Gastrocnemius medialis (tissue), 4 donors: Measurements from ENCODE around the gene SP3. TPM values are rescaled to one million over a fixed set of nuclear protein-coding genes. Genes with fewer than 3 reads are reported as not detected.

ENCODE experiments used
- ATAC-seq, 2 donors: fragments of 150-250 bp; one replicate each; pipeline ENCODE4 v1.9.1; 2016
- DNase-seq, 2 donors: peaks; one replicate each; pipeline ENCODE4 v3.0.0-alpha.2; 2019
- H3K27ac ChIP-seq, 4 donors: fragments of 200-600 bp; sonication (generic); 1 replicate in 1 of 4; 2 replicates in 3 of 4; pipeline ENCODE4 v1.5.1; 2016 to 2018; ENCODE audit warnings: mild to moderate bottlenecking in 2 of 4, moderate library complexity in 1 of 4
- H3K27me3 ChIP-seq, 3 donors: fragments of 200-600 bp; sonication (generic) in 2 of 3; 1 replicate in 1 of 3; 2 replicates in 2 of 3; pipeline versions ENCODE4 v1.5.1 to v1.6.0; 2016 to 2019; ENCODE audit warnings: mild to moderate bottlenecking in 1 of 3, moderate library complexity in 1 of 3
- H3K36me3 ChIP-seq, 2 donors: fragments of 200-600 bp; sonication (generic) in 1 of 2; one replicate each; pipeline ENCODE4 v1.5.1; 2017 to 2018
- H3K4me1 ChIP-seq, 2 donors: fragments of 200-600 bp; sonication (generic) in 1 of 2; one replicate each; pipeline ENCODE4 v1.5.1; 2016 to 2017; ENCODE audit warnings: mild to moderate bottlenecking in 2 of 2
- H3K4me3 ChIP-seq, 4 donors: fragments of 200-600 bp; sonication (generic) in 3 of 4; 1 replicate in 1 of 4; 2 replicates in 3 of 4; pipeline ENCODE4 v1.5.1; 2016 to 2019; ENCODE audit warnings: mild to moderate bottlenecking in 2 of 4
- H3K9me3 ChIP-seq, 3 donors: fragments of 200-600 bp; sonication (generic) in 2 of 3; 1 replicate in 1 of 3; 2 replicates in 2 of 3; pipeline ENCODE4 v1.5.1; 2016 to 2019
- POLR2A ChIP-seq, 2 donors: fragments of 450-650 bp; IDR thresholded peaks; one replicate each; pipeline ENCODE4 v1.6.1; 2017; ENCODE audit warnings: antibody characterized with exemption in 2 of 2, mild to moderate bottlenecking in 2 of 2, moderate library complexity in 2 of 2
- in situ Hi-C, 4 donors: fragments of 200-750 bp; cut with MboI; loops; one replicate each; pipeline versions ENCODE4 v1.15.0 to v1.8.0; 2017; ENCODE audit warnings: low sequenced_read_pairs in 4 of 4
- intact Hi-C: fragments of 100-400 bp; cut with DNase I; formaldehyde crosslinking; loops from one replicate; pipeline ENCODE4 v1.15.1; 2023; ENCODE audit warnings: low total_unique reads
- total RNA-seq, 4 donors: library from RNA; depleted of rRNA; stranded (reverse); fragments of >200 nt; gene quantifications; one replicate each; pipeline versions ENCODE4 v1.1.0 to v1.2.3, GENCODE V29; 2016
- TF ChIP-seq, protein P1 (sequence below), 5 experiments: fragments of 450-650 bp in 3 of 5; fragments of 200-600 bp in 2 of 5; sonication (generic) in 2 of 5; IDR thresholded peaks in 4 of 5; conservative IDR thresholded peaks in 1 of 5; 1 replicate in 4 of 5; 2 replicates in 1 of 5; pipeline ENCODE4 v1.5.1; 2016 to 2019; ENCODE audit warnings: antibody characterized with exemption in 5 of 5, mild to moderate bottlenecking in 3 of 5, moderate library complexity in 3 of 5

The SP3 gene
- total RNA-seq, 4 donors from 2014 or later: 47.9 to 68.9 (median 58.7) TPM

DNA sequence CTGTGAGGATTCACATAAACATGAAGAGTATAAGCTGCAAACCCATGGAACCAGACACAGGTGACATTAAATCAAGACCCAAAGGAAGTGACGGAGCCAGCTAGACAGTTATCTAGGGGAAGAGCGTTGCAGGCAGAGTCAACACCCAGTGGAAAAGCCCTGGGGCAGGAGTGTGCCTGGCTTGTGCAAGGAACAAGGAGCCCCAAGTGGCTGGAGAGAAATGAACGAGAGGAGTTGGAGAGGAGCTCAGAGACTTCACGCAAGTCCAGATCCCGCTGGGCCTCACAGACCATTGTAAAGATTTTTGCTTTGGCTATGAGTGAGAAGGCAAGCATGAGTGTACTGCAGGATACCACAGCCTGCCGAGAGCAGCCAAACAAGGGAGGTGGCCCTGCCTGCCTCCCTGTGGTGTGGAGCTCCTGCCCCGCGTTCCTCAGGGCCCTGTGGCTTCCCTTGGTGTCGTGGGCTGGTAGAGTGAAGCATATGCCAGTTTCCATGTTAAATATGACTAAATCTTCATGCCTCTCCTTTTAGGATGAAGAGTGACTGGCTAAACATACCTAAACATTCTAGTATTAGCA lies 88.2 kb downstream of the SP3 start:
- no peak for ATAC-seq
- no peaks in the 10 kb centered on the region for H3K9me3 ChIP-seq
- DNase-seq: no peak

DNA sequence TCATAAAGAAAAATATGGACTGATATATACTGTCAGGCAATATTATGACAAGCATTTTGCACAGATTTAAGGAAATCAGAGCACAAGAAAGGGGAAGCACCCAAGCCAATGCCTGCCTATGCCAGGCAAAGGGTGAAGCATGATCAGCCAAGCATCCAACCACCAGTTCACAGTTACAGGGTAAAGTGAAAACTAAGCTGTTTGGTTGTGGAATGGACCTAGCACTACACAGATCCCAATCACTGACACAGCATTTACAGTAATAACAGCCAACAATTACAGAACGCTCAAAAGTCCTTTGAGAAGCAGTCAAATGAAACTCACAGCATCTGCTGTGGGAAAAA lies 90.3 kb downstream of the SP3 start:
- Histone ChIP-seq H3K27me3 (no peaks in the 10 kb centered on the region), H3K4me1 (no peaks in the 10 kb centered on the region), H3K27ac (no peak overlapping the region), H3K36me3 (no peaks in the 10 kb centered on the region), H3K9me3 (no peaks in the 10 kb centered on the region), H3K4me3 (no peak overlapping the region)
- ATAC-seq (no peak), DNase-seq (no peak)
- in situ Hi-C loops (loop anchor here in 2 of 4 donors (25.0 kb wide), 2 partner anchors 162 to 463 kb away; no protein-coding TSS in a partner anchor), intact Hi-C loops (no loop called here)
- no peak for TF ChIP-seq POLR2A (IDR thresholded peaks at IDR 0.05)

More for the DNA sequence above, 88.2 kb downstream of the SP3 start:
- H3K36me3 ChIP-seq: no peaks in the 10 kb centered on the region
- in situ Hi-C loops: loop anchor here in 1 of 4 donors (25.0 kb wide), 1 partner anchor 160 kb away; no protein-coding TSS in a partner anchor
- no peak overlapping the region for H3K4me3 ChIP-seq
- intact Hi-C loops: no loop called here
- no peak overlapping the region for H3K27ac ChIP-seq
- H3K27me3 ChIP-seq: no peaks in the 10 kb centered on the region
- TF ChIP-seq, protein P1, sequence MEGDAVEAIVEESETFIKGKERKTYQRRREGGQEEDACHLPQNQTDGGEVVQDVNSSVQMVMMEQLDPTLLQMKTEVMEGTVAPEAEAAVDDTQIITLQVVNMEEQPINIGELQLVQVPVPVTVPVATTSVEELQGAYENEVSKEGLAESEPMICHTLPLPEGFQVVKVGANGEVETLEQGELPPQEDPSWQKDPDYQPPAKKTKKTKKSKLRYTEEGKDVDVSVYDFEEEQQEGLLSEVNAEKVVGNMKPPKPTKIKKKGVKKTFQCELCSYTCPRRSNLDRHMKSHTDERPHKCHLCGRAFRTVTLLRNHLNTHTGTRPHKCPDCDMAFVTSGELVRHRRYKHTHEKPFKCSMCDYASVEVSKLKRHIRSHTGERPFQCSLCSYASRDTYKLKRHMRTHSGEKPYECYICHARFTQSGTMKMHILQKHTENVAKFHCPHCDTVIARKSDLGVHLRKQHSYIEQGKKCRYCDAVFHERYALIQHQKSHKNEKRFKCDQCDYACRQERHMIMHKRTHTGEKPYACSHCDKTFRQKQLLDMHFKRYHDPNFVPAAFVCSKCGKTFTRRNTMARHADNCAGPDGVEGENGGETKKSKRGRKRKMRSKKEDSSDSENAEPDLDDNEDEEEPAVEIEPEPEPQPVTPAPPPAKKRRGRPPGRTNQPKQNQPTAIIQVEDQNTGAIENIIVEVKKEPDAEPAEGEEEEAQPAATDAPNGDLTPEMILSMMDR (IDR thresholded peaks at IDR 0.05 in 4 of 5, conservative IDR thresholded peaks at IDR 0.05 in 1 of 5): no peak
- no peak for TF ChIP-seq POLR2A (IDR thresholded peaks at IDR 0.05)
- H3K4me1 ChIP-seq: peaks cover 0 to 9% of the 10 kb centered on the region in 2 donors

DNA sequence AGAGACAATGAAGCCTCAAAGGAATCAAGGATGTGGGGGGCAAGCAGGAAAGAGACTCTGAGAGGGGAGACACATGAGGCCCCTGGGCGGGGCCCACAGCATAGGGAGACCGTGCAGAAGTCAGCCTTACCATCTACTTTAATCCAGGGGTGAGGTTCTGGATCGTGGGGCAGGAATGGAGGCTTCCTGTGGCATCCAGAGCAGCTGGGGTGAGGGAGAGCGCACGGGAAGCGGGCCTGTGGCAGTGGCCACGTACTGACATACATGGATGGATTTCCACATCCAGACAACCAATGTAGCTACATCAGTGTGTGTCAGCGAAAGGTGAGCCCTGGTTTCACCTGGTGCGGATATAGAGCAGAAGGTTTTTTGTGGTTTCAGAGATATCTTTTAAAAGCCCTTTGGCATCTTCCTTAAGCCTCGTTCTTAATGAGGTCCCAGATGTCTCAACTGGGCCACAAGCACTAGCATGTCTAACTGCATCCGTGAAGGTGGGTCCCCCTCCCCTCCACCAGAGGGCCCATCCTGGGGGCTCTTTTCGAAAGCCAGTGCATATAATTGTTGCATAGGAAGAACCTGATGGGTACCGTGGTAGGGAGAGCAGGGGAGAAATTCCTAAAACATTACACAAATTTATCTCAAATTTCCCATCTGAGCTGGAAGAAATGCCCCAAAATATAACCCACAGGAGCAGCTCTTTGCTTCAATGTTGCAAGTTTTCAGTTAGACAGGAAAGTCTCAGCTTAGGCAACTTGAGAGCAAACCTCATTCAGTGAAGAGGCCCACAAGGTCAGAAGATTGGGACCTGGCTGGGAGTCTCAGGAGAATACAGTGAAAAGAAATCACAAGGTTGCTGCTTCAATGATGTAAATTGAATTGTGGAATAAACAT lies 90.9 kb downstream of the SP3 start:
- no peaks in the 10 kb centered on the region for H3K27me3 ChIP-seq
- intact Hi-C loops (no loop called here), in situ Hi-C loops (loop anchor here in 1 of 4 donors (25.0 kb wide), 1 partner anchor 462 kb away; no protein-coding TSS in a partner anchor)
- no peaks in the 10 kb centered on the region for H3K36me3 ChIP-seq
- H3K27ac ChIP-seq: no peak overlapping the region
- H3K4me3 ChIP-seq: no peak overlapping the region
- H3K9me3 ChIP-seq: no peaks in the 10 kb centered on the region
- no peaks in the 10 kb centered on the region for H3K4me1 ChIP-seq
- DNase-seq (no peak), ATAC-seq (no peak)
- TF ChIP-seq, protein P1 (IDR thresholded peaks at IDR 0.05 in 4 of 5, conservative IDR thresholded peaks at IDR 0.05 in 1 of 5): no peak
- TF ChIP-seq POLR2A (IDR thresholded peaks at IDR 0.05): no peak

DNA sequence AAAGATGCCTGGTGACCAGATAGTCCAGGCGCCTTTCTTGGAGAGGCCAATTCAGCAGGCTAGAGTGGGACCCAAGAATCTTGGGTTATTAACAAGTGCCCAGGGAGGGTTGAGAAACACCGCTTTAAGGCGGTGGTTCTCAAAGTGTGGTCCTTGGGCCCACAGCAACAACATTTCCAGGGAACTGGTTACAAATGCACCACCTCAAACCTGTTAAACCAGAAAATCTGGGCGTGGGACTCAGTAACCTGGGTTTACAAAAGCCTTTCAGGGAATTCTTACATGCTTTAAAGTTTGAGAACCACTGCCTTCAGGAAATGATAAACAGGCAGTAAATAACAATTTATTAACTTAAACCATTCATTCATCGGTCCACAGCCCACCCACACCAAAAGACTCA lies 92.5 kb downstream of the SP3 start:
- no peak overlapping the region for H3K4me3 ChIP-seq

More for the DNA sequence above, 92.5 kb downstream of the SP3 start:
- ATAC-seq (no peak), DNase-seq (no peak)
- in situ Hi-C loops: loop anchor here in 1 of 4 donors (25.0 kb wide), 1 partner anchor 460 kb away; no protein-coding TSS in a partner anchor
- no peak for TF ChIP-seq POLR2A (IDR thresholded peaks at IDR 0.05)
- TF ChIP-seq, protein P1 (IDR thresholded peaks at IDR 0.05 in 4 of 5, conservative IDR thresholded peaks at IDR 0.05 in 1 of 5): no peak
- Histone ChIP-seq H3K27me3 (no peaks in the 10 kb centered on the region), H3K4me1 (no peaks in the 10 kb centered on the region), H3K36me3 (no peaks in the 10 kb centered on the region), H3K27ac (no peak overlapping the region), H3K9me3 (no peaks in the 10 kb centered on the region)
- intact Hi-C loops: no loop called here
